SH-SY5Y (cell line): ENCODE measurements around the gene HDGF.

Experiments
- GATA2 ChIP-seq: IDR thresholded peaks from 2 replicates; pipeline ENCODE4 v1.6.1; 2011; ENCODE audit warnings: mild to moderate bottlenecking, low read depth, low read length
- GATA3 ChIP-seq: IDR thresholded peaks from 2 replicates; pipeline ENCODE4 v1.6.1; 2011; ENCODE audit warnings: low read depth, mild to moderate bottlenecking, low read length, moderate library complexity

HDGF gene

GRCh38 chr1:156705918-156706656 lies 45.4 kb downstream of the HDGF start:
- TF ChIP-seq GATA2 (no peak; the same call in 1 of the 2 replicates), GATA3 (no peak)

GRCh38 chr1:156705321-156705917 lies 46.1 kb downstream of the HDGF start, which contains the start of gene CRABP2:
TSS of gene CRABP2 (minus strand) at chr1:156705583. CDS start at chr1:156705446, 137 bp downstream.
- no peak for TF ChIP-seq GATA2
- TF ChIP-seq GATA3: no peak

- no peak for TF ChIP-seq GATA2
- TF ChIP-seq GATA3: no peak
Observed at GRCh38 chr1:156704930-156705320, 46.5 kb downstream of the HDGF start.

DNA sequence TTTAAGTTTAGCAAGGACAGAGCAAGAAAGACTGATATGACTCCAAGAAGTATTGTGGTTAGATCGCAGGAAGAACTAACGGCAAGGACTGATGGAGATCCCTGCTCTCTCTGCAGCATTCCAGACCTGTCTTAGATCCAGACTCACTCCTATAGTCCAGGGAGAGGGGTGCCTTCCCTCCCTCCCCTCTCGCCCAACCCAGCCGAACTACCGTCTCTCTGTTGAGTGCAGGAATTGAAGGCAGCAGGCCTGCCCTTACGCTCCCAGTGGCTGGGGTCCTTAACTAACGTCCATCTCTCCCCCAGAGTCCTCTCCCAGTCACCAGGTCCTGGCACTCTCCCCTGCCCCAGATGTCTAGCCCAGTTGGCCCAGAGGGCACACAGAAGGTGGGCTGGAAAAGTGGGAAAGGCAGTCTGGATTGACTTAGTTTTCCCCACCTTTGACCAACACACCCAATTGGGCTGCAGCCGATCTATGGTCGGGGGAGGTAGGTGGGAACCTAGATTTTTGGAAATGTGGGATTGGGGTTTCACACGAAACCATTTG lies 47.2 kb downstream of the HDGF start:
- TF ChIP-seq GATA3 (no peak), GATA2 (peak; percentile 51)

GRCh38 chr1:156703741-156704140 lies 47.7 kb downstream of the HDGF start:
- TF ChIP-seq GATA2 (no peak), GATA3 (no peak)

DNA sequence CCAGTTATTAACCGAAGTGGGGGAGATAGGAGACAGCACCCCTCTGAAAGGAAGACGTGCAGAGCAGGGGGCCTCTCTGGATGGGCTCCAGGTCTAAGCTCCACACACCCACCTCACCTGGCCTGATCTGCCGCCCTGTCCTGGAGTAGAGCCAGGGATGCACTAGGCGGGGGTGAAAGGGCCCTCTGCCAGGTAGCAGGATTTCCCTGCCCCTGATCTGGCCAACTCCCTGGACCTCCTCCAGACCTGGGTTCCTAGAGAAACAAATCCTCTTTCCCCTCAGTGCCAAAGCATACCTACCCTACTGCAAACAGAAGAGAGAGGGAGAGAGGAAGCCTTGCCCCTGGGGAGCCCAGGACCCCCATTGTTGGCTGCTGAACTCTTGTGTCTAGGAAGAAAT lies 48.1 kb downstream of the HDGF start:
- TF ChIP-seq GATA2 (no peak), GATA3 (no peak)

DNA sequence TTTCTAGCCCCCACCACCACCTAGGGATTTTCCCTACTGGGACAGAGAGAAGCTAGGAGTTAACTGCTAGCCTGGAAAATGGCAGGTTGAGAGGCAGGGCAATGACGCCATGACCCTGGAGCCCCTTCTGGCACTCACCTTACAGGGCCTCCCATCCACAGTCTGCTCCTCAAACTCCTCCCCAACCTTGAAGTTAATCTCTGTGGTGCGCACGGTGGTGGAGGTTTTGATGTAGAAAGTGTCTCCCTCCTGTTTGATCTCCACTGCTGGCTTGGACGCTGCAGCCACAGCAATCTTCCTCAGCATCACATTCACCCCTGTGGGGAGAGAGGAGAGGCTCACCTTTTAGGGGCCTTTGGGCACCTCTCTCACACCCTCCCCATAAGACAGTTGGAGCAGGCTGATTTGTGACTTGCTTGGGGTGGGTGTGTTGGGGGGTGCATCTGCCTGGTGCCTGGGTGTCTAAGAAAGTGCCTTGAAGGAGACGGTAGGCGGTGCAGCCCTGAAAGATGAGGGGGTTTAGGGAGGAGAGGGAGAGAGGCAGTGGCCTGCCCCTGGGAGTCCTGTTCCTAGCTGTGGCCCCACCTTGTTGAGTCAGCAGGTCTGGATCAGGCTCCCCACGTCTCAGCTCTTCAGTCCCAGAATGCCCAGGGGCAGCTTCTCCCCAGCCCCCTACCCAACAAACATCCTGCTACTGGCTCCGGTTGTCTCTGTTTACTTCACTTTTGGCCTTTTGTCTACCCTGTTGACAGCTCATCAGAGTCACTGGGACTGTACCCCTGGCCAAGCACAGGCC lies 50.5 kb downstream of the HDGF start:
- no peak for TF ChIP-seq GATA3
- TF ChIP-seq GATA2: no peak

DNA sequence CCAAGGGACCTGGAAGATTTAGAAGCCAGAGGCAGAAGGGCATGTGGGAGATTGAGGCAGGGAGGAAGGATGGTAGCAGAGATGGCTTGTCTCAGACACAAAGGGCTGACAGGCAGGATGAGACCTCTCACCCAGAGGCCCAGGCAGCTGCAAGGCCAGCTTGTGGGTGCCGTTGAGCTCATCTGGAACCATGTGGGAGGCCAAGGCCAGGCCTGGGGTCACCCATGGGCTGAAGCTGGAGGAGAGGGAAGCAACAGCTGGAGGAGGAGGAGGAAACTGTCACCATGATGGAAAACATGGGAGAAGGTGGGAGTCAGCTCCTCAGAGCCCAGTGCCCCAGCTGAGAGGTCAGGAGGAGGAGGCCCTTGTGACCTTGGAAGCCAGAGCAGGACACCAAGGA lies 52.5 kb downstream of the HDGF start:
- TF ChIP-seq GATA3 (no peak), GATA2 (no peak)

- TF ChIP-seq GATA3 (no peak), GATA2 (no peak)
Observed at GRCh38 chr1:156697481-156697880, 54.0 kb downstream of the HDGF start.

DNA sequence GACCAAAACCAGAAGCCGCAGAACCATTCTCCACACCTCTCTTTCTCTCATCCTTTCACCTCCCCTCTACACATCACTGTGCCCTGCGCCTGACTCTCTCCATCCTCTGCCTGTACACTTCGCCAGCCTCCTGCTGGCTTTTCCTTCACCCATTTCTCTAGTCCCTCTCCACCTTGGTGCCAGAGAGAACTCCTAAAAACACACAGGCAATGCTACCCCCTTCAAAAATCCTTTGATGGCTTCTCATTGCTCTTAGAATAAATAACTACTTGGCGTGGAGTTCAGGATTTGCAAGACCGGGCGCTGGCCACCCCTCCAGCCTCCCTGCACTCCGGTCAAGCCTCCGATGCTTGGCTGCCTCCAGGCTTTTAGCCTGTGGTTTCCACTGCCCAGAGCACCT lies 54.7 kb downstream of the HDGF start:
- TF ChIP-seq GATA2: no peak
- TF ChIP-seq GATA3: no peak

DNA sequence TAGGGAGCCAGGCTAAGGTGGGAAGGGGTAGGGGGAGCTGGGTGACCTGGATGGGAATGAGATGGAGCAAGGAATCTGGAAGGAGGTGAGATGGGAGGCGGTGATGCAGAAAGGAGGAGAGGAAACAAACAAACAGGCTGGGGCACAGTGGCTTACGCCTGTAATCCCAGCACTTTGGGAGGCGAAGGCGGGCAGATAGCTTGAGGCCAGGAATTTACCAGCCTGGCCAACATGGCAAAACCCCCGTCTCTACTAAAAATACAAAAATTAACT lies 56.8 kb downstream of the HDGF start:
- TF ChIP-seq GATA2: no peak
- no peak for TF ChIP-seq GATA3

DNA sequence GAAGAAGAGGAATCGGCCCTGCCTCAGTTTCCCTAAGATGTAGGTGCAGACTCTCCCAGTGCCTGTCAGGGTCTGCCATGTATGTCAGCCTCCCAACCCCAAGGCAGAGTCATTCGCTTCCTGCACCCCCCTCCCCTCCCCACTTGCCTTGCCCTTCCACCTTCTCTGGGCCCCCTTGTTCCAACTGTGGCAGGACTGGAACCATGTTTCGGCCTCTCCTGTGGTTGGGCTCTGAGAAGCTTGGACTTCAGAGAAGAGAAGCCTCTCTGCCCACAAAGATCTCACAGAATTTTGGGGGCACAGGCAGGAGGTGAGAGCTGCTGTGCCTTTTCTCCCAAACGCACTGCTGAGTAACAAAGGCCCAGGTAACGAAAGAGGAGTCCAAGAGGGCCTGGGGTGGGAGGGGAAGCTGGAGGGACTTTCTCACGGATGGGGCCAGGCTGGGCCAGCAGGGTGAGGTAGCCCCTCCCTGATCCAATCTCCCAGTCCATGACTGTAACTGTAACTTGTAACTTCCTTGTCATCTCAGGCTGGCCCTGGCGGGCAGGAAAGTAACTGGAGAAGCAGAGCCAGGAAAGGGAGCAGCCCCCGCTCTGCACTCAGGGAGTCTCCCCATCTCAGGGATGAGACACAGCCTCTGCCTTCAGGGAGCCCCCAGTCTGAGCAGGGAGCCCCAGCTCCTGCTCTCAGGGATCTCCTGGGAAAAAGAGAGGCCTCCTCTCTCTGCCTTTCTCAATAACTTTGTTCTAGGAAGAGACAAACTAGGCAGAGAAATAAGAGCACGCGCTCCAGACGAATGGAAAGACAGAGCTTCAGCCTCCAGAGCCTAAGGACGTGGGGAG lies 57.4 kb downstream of the HDGF start:
- TF ChIP-seq GATA3 (no peak), GATA2 (no peak)

DNA sequence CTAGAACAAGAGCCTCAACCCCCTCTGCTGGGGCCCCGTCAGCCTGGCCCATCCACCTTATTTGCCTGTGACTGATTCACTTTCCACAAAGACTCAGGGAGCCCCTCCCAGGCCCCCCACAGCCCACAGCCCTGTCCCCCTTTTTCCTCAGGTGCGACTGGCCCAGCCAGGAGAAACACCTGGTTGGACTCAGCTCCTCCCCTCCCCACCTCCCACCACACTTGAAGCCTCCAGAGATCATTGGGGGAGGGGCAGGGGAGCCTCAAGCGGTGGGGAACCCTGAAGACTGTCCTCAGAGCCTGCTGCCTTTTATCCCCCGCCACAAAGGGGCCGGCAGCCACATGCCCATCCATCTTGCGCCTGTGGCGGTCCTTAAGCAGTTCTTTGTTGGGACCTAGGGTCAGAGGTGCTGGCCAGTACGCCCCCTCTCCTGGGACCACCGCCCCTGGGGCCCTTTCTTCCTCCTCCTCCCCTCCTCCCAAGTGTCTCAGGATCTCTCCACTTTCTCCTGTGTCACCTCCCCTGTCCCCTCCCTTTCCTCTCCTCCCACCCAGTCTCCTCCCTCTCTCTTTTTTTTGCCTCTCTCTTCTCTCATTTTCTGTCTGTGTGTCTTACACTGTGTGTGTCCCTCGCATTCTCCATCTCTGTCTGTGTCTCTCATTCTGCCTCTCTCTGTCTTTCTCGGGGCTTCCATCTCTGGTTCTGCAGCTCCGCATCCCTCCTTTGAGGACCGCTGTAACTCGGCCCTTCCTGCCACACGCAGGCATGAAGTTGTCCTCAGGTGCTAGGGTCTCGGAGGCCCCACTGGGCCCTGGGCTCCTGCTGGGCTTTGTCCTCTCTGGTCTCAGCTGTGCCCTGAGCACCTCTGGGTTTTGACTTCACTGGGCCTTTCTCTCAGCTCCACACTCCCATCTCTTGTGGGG lies 58.3 kb downstream of the HDGF start:
- no peak for TF ChIP-seq GATA3
- no peak; the same call in 1 of the 2 replicates for TF ChIP-seq GATA2
